Stomach (tissue), 9 donors: ENCODE measurements around the gene STXBP2. TPM values are rescaled to one million over a fixed set of nuclear protein-coding genes. Genes with fewer than 3 reads are reported as not detected.
"Not testable (repeated sequence)": the region's sequence is repeated elsewhere in the genome, so short reads cannot be mapped to it uniquely, and the experiment has no call there.

ENCODE experiments used
- DNase-seq, 2 donors: peaks; one replicate each; pipeline versions ENCODE4 v3.0.0 to v3.0.0-alpha.2; 2013 to 2019
- H3K27ac ChIP-seq, 5 donors: fragments of 200-600 bp in 4 of 5; sonication (generic) in 4 of 5; one replicate each; pipeline ENCODE4 v1.5.1; 2013 to 2019; ENCODE audit warnings: mild to moderate bottlenecking in 1 of 5, moderate library complexity in 1 of 5
- H3K27me3 ChIP-seq, 3 donors: fragments of 200-600 bp; sonication (generic); one replicate each; pipeline ENCODE4 v1.5.1; 2017 to 2019; ENCODE audit warnings: mixed run types in 1 of 3
- H3K36me3 ChIP-seq, 4 donors: fragments of 200-600 bp; sonication (generic); 1 replicate in 3 of 4; 2 replicates in 1 of 4; pipeline ENCODE4 v1.5.1; 2016 to 2019
- H3K4me1 ChIP-seq, 4 donors: fragments of 200-600 bp; sonication (generic); one replicate each; pipeline ENCODE4 v1.5.1; 2016 to 2019
- H3K4me3 ChIP-seq, 4 donors: fragments of 200-600 bp; sonication (generic) in 3 of 4; one replicate each; pipeline ENCODE4 v1.5.1; 2016 to 2019; ENCODE audit warnings: mild to moderate bottlenecking in 1 of 4
- H3K9me3 ChIP-seq, 4 donors: fragments of 200-600 bp; sonication (generic); one replicate each; pipeline ENCODE4 v1.5.1; 2016 to 2019
- EP300 ChIP-seq: sonication (generic); formaldehyde crosslinking; IDR thresholded peaks from one replicate; pipeline ENCODE4 v1.6.1; 2017; ENCODE audit warnings: antibody characterized with exemption
- POLR2A ChIP-seq, 4 donors: fragments of 450-650 bp; IDR thresholded peaks; one replicate each; pipeline ENCODE4 v1.6.1; 2016; ENCODE audit warnings: antibody characterized with exemption in 4 of 4, control low read depth in 2 of 4, mild to moderate bottlenecking in 1 of 4, moderate library complexity in 1 of 4
- POLR2AphosphoS5 ChIP-seq, 3 donors: sonication (generic); formaldehyde crosslinking; IDR thresholded peaks; one replicate each; pipeline ENCODE4 v1.6.1; 2016; ENCODE audit warnings: antibody characterized with exemption in 3 of 3
- WGBS, 5 donors: extraction: QIAGEN DNeasy Blood & Tissue Kit in 3 of 5; methylation state at CpG; one replicate each; pipeline versions ENCODE4 v1.1.5 to v1.1.7; 2013 to 2018; 5-methylcytosine and 5-hydroxymethylcytosine counted together
- intact Hi-C: fragments of 100-400 bp; cut with DNase I; formaldehyde crosslinking; loops from one replicate; pipeline ENCODE4 v1.15.1; 2023; ENCODE audit warnings: low total_unique reads
- polyA plus RNA-seq, 3 donors: library from polyadenylated mRNA; stranded (reverse); fragments of 200-250 nt; gene quantifications; one replicate each; pipeline ENCODE4 v1.2.3, GENCODE V29; 2013
- total RNA-seq, 5 donors: library from RNA; depleted of rRNA; stranded (reverse); fragments of >200 nt; gene quantifications; one replicate each; pipeline versions ENCODE4 v1.1.0 to v1.2.3, GENCODE V29; 2014 to 2016
- TF ChIP-seq, protein P1 (sequence below), 7 experiments: fragments of 450-650 bp in 4 of 7; fragments of 200-600 bp in 3 of 7; sonication (generic) in 3 of 7; IDR thresholded peaks; one replicate each; pipeline ENCODE4 v1.5.1; 2016 to 2019; ENCODE audit warnings: antibody characterized with exemption in 7 of 7, control low read depth in 2 of 7, mild to moderate bottlenecking in 1 of 7
- donor health status: healthy with polysubstance abuse.
- donor health status: Bipolar disorder and iron deficiency.
- donor health status: healthy.

Gene STXBP2
- total and polyA plus RNA-seq, 8 donors: 46.6 to 734 (median 138) TPM

DNA sequence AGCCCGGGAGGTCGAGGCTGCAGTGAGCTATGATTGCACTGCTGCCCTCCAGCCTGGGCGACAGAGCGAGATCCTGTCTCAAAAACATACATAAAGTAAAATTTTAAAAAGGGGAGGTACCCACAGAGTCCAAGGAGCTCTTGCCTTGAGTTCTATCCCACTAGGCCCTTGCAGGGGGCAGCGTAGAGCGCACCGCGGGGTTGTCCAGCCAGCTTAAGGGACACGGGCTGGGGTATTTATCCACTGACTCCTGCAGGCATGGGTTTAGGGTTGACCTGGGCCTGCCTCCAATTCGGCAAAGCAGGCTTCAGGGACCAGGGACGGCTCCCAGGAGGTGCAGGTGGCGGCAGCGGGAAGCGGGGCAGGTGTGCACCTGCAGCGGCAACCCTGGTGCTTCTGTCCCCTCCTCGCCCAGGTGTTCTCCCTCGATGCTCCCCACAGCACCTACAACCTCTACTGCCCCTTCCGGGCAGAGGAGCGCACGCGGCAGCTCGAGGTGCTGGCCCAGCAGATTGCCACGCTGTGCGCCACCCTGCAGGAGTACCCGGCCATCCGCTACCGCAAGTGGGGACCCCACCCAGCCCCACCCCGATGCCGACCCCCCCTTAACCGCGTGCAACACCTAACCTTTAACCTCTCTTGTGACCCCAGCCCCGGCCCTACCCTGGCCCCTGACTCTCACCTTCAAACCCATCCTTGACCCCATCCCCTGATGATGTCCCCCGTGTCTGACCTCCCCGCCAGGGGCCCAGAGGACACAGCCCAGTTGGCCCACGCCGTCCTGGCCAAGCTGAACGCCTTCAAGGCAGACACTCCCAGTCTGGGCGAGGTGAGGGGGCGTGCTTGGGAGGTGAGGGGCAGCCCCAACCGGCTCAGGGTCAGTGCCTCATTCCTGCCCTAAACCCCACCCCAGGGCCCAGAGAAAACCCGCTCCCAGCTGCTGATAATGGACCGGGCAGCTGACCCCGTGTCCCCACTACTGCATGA is 4.7 kb downstream of the STXBP2 start:
- H3K27me3 ChIP-seq: peaks cover 0 to 65% (median 9%) of the 10 kb centered on the region in 3 donors
- intact Hi-C loops: no loop called here
- peaks cover 0 to 49% (median 23%) of the 10 kb centered on the region in 4 donors for H3K4me1 ChIP-seq
- H3K4me3 ChIP-seq: no peak overlapping the region
- no peaks in the 10 kb centered on the region for H3K9me3 ChIP-seq
- no peak for TF ChIP-seq EP300
- TF ChIP-seq POLR2A (IDR thresholded peaks at IDR 0.05): no peak
- no peak for TF ChIP-seq POLR2AphosphoS5 (IDR thresholded peaks at IDR 0.05)
- TF ChIP-seq, protein P1, sequence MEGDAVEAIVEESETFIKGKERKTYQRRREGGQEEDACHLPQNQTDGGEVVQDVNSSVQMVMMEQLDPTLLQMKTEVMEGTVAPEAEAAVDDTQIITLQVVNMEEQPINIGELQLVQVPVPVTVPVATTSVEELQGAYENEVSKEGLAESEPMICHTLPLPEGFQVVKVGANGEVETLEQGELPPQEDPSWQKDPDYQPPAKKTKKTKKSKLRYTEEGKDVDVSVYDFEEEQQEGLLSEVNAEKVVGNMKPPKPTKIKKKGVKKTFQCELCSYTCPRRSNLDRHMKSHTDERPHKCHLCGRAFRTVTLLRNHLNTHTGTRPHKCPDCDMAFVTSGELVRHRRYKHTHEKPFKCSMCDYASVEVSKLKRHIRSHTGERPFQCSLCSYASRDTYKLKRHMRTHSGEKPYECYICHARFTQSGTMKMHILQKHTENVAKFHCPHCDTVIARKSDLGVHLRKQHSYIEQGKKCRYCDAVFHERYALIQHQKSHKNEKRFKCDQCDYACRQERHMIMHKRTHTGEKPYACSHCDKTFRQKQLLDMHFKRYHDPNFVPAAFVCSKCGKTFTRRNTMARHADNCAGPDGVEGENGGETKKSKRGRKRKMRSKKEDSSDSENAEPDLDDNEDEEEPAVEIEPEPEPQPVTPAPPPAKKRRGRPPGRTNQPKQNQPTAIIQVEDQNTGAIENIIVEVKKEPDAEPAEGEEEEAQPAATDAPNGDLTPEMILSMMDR (IDR thresholded peaks at IDR 0.05): no peak
- peaks cover 0 to 66% (median 38%) of the 10 kb centered on the region in 4 donors for H3K36me3 ChIP-seq
- H3K27ac ChIP-seq: no peak overlapping the region
- DNase-seq: no peak
- 85 to 91% (median 88%) methylated on average over 40 to 43 of the region's 43 CpGs for WGBS, 5 donors

DNA sequence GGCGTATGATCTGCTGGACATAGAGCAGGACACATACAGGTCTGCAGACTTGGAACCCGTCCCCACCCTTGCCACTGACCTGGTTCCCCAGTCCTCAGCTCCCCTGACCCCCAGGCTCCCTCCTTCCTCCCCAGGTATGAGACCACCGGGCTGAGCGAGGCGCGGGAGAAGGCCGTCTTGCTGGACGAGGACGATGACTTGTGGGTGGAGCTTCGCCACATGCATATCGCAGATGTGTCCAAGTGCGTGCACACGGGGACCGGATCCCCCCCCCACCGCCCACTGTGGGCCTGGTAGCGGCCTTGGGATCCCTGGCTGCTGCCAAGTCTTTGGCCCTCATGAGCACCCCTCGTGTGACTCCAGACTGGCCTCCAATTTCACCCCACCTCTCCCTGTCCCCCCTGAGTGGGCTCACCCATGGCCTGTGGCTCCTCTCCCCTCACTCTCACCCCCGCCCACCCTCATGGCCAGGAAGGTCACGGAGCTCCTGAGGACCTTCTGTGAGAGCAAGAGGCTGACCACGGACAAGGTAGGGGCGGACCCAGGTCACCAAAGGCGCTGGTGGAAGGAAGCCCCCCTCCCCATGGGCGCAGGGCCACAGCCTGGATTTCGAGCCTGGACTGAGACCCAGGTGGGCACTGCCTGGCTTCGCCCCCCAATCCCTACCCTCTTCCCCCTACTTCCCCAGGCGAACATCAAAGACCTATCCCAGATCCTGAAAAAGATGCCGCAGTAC is 5.6 kb downstream of the STXBP2 start:
- intact Hi-C loops: no loop called here
- TF ChIP-seq POLR2AphosphoS5 (IDR thresholded peaks at IDR 0.05): no peak
- no peak for TF ChIP-seq POLR2A (IDR thresholded peaks at IDR 0.05)
- TF ChIP-seq EP300: no peak
- Histone ChIP-seq H3K27ac (no peak overlapping the region), H3K27me3 (peaks cover 0 to 63% (median 2%) of the 10 kb centered on the region in 3 donors), H3K4me1 (peaks cover 0 to 45% (median 20%) of the 10 kb centered on the region in 4 donors), H3K36me3 (peaks cover 0 to 75% (median 47%) of the 10 kb centered on the region in 4 donors), H3K9me3 (no peaks in the 10 kb centered on the region), H3K4me3 (no peak overlapping the region)
- 88 to 95% (median 92%) methylated on average over 25 to 27 of the region's 27 CpGs for WGBS, 5 donors
- DNase-seq: no peak

DNA sequence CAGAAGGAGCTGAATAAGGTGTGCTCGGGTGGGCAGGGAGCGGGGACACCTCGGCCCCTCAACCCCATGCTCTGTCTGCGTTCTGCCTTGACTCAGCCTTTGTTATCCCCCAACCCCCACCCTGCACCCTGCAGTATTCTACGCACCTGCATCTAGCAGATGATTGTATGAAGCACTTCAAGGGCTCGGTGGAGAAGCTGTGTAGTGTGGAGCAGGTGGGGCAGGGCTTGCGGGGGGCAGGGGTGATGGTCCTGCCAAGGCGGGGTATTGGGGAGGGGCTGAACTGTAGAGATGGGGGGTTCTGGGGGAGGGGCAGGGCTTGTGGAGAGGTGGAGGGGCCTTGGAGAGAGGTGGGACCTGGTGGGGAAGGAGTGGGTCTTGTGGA is 6.1 kb downstream of the STXBP2 start:
- H3K27me3 ChIP-seq: peaks cover 0 to 57% (median 0%) of the 10 kb centered on the region in 3 donors
- intact Hi-C loops: no loop called here

DNA sequence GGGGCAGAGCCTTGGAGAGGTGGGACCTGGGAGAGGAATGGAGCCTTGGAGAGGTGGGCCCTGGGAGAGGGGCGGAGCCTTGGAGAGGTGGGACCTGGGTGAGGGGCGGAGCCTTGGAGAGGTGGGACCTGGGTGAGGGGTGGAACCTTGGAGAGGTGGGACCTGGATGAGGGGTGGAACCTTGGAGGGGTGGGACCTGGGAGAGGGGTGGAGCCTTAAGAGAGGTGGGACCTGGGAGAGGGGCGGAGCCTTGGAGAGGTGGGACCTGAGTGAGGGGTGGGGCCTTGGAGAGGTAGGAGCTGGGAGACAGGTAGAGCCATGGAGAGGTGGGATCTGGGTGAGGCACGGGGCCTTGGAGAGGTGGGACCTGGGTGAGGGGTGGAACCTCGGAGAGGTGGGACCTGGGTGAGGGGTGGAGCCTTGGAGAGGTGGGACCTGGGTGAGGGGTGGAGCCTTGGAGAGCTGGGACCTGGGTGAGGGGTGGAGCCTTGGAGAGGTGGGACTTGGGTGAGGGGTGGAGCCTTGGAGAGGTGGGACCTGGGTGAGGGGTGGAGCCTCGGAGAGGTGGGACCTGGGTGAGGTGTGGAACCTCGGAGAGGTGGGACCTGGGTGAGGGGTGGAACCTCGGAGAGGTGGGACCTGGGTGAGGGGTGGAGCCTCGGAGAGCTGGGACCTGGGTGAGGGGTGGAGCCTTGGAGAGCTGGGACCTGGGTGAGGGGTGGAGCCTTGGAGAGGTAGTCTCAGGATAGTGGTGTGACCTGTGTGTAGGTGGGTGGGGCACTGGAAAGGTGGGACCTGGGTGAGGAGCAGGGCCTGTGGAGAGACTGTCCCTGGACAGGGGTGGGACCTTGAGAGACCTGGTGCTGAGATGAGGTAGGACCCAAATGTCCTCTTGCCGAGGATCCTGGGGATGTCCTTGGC is 7.0 kb downstream of the STXBP2 start:
- peaks cover 0 to 71% (median 50%) of the 10 kb centered on the region in 4 donors for H3K36me3 ChIP-seq

More for the DNA sequence above, 6.1 kb downstream of the STXBP2 start:
- WGBS, 5 donors: 94 to 96% (median 95%) methylated on average over 8 of the region's 8 CpGs
- DNase-seq: no peak
- TF ChIP-seq POLR2A (IDR thresholded peaks at IDR 0.05) (no peak), EP300 (no peak), POLR2AphosphoS5 (IDR thresholded peaks at IDR 0.05) (no peak)
- TF ChIP-seq, protein P1 (IDR thresholded peaks at IDR 0.05): no peak
- H3K36me3 ChIP-seq: peaks cover 0 to 78% (median 50%) of the 10 kb centered on the region in 4 donors
- no peaks in the 10 kb centered on the region for H3K9me3 ChIP-seq
- no peak overlapping the region for H3K27ac ChIP-seq
- peaks cover 0 to 39% (median 15%) of the 10 kb centered on the region in 4 donors for H3K4me1 ChIP-seq
- H3K4me3 ChIP-seq: no peak overlapping the region

More for the DNA sequence above, 7.0 kb downstream of the STXBP2 start:
- H3K4me3 ChIP-seq, intact Hi-C loops, H3K9me3 ChIP-seq, H3K27ac ChIP-seq: not testable (repeated sequence)
- H3K27me3 ChIP-seq: peaks cover 0 to 48% (median 0%) of the 10 kb centered on the region in 3 donors
- peaks cover 0 to 31% (median 7%) of the 10 kb centered on the region in 4 donors for H3K4me1 ChIP-seq
- 46 to 82% (median 71%) methylated on average over 9 to 10 of the region's 10 CpGs for WGBS, 5 donors
- DNase-seq: peak; percentile 44 to 49
